NCI-H1417 (cell line): ENCODE measurements around the gene USP40.

Experiments
- DNase-seq, 3 experiments: peaks; one replicate each; lab custom pipeline; 2025; lab: John Stamatoyannopoulos, UW

The USP40 gene

GRCh38 chr2:233458826-233459225 lies 107.8 kb downstream of the USP40 start:
- no peak for DNase-seq

- DNase-seq = no peak
Observed at GRCh38 chr2:233458031-233458610, 108.5 kb downstream of the USP40 start.

DNA sequence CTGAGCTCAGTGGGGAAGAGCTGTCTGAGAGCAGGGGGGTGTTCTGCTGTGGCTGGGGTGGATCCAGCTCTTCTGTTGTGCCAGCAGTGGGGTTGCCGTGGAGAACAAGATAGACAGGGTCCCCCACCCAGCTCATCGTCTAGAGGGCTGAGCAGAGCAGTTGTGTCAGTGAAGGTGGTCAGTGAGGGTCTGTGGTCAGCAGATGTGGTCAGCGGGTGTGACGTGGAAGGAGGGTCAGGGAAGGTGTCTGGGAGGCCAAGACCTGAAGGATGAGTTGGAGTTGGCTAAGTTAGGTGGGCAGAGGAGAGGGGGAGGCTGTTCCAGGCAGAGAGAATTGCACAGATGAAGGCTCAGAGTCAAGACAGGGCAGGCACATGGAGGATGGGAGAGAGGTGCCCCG lies 109.2 kb downstream of the USP40 start:
- no peak for DNase-seq

- no peak for DNase-seq
Observed at GRCh38 chr2:233456934-233457333, 109.6 kb downstream of the USP40 start.

DNA sequence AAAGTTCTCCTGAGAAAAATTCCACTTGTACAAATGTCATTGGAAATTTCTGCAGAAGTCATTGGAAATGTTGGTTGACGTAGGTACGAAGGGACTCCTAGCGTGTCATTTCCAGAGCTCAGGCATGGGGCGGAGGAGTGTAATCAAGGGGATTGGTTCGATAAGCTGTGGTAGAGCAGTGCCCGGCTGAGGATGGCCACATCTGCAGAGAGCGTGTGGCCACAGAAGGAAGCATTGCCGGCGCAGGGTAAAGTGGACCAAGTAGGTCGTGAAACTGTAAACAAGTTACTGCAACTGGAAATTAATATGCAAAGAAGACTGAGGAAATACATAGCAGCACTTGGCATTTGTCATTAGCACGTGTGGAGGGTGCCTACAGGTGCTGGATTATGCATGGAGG lies 110.5 kb downstream of the USP40 start:
- no peak for DNase-seq

- no peak for DNase-seq
Observed at GRCh38 chr2:233455491-233455890, 111.1 kb downstream of the USP40 start.

DNA sequence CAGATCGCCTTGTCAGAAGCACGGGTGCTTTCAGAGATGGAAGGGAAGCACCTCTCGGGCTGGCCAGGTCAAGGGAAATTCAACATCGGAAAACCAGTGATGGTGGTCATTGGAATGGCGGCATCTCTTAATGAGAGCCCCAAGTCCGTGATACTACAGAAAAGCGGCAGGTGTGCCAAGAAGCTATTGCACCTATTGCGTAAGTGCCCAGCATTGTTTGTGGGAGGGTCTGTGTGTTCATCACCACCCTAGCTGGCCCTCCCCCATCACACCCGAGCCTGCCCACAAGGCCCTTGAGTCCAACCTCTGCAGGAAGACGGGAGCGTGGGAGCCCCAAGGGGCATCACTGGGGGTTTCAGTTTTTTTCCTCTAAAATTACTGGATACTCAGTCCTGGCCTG lies 111.6 kb downstream of the USP40 start:
- no peak for DNase-seq

DNA sequence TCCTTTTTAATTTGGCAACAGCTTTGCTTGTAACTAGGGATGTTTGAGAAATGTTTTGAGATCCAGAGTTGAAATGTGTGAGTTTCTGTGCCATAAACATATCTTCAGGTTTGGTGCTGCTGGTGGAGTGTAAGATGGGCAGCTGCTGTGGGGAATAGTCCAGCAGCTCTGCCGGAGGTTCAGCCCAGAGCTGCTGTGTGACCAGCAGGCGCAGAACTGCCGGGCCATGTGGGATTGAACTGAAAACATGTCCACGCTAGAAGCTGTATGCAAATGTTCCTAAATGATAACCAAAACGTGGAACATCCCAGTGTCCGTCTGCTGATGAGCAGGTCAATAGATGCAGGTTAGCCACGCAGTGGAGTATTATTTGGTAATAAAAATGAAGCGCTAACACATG lies 112.7 kb downstream of the USP40 start:
- DNase-seq = no peak

GRCh38 chr2:233453111-233453915 lies 113.3 kb downstream of the USP40 start:
- DNase-seq = no peak

DNA sequence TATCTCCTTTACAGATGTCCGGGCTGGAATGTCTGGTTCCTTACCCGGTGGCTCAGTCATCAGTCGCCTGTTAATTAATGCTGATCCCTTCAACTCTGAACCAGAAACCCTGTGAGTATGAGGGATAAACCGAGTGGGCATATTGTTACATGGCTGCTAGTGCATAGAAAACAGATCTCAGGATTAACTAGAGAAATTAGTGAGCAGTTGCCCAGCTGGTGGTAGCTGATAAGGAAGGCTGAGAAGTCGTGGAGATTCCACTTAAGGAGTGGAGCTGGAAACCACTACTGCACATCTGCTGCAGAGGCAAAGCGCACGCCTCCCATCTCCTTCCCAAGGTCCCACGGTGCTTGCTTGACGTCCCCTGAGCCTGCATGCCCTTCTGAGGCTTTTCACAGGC lies 114.6 kb downstream of the USP40 start:
- no peak for DNase-seq

DNA sequence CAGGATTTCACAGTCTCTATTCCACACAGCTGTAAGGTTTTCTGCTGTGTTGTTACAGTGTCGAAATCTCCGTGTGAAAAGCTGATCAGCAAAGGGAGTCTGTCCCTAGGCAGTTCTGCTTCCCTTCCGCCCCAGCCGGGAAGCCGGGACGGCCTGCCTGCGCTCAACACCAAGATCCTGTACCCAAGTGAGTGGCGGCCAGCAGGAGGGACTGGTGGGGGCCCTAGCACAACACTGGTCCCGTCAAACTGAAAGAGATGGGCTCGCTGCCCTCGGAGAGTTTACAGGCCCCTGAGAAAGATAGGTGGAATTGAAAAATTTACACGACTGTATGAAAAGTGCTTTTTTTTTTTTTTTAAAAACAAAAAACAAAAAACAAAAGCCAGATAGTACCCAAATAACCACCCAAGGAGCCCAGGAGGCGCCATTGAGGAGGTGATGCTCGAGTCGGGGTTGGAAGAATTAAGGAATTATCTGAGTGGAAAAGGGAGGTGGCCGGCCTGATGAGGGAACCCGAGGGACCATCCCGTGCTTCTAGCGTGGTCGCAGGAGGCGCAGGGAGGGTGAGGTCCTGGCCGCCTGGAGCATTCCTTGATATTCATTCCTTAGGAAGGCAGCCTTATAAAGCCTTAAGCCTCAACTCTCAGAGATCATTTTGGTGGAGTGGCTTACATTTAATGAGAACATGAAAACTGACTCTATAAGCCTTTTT lies 115.6 kb downstream of the USP40 start:
- no peak for DNase-seq

DNA sequence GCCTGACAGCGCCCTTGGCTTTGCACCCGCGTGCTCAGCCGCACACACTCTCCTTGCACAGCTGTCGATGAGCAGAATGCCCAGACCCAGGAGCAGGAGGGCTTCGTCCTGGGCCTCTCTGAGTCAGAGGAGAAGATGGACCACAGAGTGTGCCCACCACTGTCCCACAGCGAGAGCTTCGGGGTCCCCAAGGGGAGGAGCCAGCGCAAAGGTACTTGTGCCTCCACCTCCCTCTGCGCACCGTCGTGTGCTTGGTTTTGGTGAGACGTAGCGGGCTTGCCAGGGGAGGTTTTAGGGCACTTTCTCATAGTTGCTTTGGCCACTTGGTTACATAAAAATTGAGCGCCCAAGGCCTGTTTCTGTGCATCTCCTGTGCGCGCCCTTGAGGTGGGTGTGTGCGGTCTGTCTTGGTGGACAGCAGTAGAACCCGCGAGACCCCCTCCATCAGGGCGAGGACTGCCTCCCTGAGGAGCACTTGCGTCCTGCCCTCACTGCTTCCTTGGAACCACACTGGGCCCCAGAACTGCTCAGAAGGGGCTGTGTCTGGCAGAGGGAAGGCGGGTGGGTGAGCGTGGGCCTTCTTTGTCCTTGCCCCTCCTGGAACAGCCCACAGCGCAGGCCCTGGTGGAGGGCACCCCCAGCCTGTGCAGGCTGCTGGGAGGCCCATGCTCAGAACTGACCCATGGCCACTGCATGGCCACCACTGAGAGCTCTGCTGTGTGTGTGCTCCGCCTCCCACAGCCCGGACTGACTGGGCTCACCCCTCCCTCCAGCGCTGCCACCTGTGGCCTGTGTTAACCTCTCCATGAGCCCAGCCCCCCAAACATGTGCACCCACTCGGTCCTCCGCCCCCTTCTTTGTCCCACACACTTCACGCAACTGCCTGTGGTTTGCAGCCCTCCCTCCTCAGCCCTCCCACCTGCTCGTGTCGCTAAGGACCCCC lies 116.4 kb downstream of the USP40 start:
- peak in 1 of 3 experiments; percentile 31 for DNase-seq

DNA sequence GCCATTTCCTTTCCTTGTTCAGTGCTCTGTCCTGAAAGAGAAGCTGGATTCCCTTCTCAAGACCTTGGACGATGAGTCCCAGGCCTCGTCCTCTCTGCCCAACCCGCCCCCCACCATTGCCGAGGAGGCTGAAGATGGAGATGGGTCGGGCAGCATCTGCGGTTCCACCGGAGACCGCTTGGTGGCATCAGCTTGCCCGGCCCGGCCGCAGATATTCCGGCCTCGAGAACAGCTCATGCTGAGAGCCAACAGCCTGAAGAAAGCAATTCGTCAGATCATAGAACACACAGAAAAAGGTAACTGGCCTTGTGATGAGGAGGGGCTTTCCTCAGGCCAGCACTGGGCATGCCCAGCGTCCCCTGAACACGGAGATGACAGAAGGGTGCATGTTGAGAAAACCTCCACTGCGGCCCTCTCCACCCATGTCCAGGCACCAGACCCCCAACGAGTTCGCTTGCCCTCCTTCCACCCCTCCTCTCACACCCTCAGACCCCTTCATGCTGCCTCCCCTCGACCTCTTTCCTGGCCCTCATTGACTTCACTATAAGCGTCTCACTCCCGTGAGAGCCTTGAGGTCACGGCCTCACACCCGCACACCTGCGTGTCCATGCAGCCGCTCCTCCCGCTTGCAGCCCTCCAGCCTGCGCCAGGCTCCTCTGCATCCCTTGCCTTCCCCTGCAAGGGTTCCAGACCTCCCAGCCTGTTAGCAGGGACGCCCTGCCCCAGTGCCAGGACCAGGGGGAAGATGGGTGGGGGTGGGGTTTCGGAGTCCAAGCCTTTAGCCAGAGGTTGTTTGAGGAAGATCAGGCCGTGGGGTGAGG lies 117.3 kb downstream of the USP40 start:
- no peak for DNase-seq

DNA sequence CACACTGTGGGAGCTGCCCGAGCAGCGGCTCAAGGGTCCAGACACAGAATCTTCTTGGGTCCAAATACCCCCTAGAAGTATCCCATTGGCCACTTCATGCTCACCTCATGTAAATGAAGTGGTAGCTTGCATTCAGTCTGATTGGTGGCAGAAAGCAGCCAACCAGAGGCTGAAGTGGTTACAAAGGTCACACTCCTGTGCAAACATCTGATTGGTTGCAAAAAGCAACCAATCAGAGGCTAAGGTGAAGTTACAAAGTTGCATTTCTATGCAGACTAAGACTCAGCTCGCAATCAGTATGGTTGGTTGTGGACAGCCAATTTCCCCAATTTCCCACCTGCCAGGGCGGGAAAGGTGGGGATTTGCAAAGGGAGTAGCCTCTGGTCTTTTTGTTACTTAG lies 118.0 kb downstream of the USP40 start:
- DNase-seq = no peak

- DNase-seq = peak in 1 of 3 experiments; percentile 12
Observed at GRCh38 chr2:233448220-233448559, 118.4 kb downstream of the USP40 start.

DNA sequence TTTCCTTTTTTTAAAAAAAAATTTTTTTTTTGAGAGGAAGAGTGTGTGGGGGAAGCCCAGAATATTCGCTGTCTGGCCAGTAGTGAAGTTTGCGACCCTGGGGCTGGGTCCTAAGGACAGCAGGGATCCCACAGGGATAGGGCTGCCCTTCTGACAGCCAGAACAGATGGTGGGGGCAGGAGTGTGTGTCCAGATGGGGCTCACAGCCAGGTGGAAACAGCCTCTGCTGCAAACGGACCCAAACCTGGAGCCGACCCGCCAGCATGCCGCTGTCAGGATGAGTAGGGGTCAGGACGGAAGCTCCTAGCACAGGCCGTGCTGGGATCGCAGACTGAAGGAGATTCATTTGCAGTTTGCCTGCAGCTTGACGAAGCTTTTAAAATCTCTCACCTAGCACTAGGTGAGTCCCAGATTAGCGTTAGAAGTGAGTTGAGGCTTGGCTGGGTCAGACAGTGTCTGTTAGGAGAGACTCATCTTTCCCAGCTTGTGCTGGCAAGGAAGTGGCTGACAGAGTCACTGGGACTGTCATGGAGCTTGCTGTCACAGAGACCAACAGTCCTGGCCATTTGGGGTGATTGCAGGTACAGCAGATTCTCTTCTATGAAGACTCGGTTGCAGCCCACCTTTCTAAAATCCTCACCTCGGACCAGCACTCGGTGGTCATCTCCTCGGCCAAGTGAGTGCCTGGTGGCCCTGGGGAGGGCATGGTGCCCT lies 118.9 kb downstream of the USP40 start:
- DNase-seq = no peak

DNA sequence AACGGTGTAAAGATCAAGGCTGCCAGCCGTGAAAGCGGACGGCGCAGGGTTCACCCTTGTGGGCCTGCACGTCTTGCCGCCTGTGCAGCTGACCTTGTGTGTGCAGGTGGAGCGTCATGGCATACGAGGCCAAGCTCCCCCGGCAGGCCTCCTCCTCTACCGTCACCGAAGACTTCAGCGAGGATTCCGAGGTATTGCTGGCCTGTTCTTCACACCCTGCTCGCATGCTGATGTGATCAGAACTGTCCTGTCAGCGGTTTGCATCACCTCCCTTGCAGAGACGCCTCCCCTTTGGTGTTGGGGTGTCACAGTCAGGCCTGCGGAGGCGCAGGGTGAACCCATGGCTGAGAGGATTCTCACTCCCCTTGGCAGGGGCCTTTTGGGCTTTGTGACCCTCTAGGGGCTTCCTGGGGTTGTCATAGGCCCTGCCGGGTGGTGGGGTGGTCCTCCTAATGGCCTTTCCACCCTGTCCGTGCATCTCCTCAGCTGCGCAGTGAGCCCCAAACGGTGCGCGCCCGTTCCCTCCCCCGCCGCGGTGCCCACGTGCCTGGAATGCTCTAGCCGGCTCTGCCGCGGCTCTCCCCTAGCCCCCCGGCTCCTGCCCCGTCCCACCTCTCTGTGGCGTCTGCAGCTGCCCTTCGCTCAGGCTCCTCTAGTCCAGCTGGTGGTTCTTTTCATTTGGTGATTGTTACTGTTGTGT lies 119.8 kb downstream of the USP40 start:
- no peak for DNase-seq

GRCh38 chr2:233446121-233446520 lies 120.5 kb downstream of the USP40 start:
- no peak for DNase-seq

- no peak for DNase-seq
Observed at GRCh38 chr2:233445152-233445830, 121.3 kb downstream of the USP40 start.
